Stomach (tissue), 4 donors: ENCODE data around the gene ADORA1.

Source experiments
- CTCF ChIP-seq, 7 experiments: fragments of 450-650 bp in 4 of 7; fragments of 200-600 bp in 3 of 7; sonication (generic) in 3 of 7; IDR thresholded peaks; one replicate each; pipeline ENCODE4 v1.5.1; 2016 to 2019; ENCODE audit warnings: antibody characterized with exemption in 7 of 7, control low read depth in 2 of 7, mild to moderate bottlenecking in 1 of 7
- EP300 ChIP-seq: sonication (generic); formaldehyde crosslinking; IDR thresholded peaks from one replicate; pipeline ENCODE4 v1.6.1; 2017; ENCODE audit warnings: antibody characterized with exemption
- POLR2AphosphoS5 ChIP-seq, 3 donors: sonication (generic); formaldehyde crosslinking; IDR thresholded peaks; one replicate each; pipeline ENCODE4 v1.6.1; 2016; ENCODE audit warnings: antibody characterized with exemption in 3 of 3

- no peak for TF ChIP-seq EP300
- no peak for TF ChIP-seq POLR2AphosphoS5 (IDR thresholded peaks at IDR 0.05)
- no peak for TF ChIP-seq CTCF (IDR thresholded peaks at IDR 0.05)
Observed at GRCh38 chr1:203138066-203138465, 10.5 kb downstream of the ADORA1 start.
